ENCODE data around the gene TMEM59L. TPM values are rescaled to one million over a fixed set of nuclear protein-coding genes. Genes with fewer than 3 reads are reported as not detected.
A peak's percentile ranks its signal among the peaks of the same experiment; 100 is the strongest.

The TMEM59L gene
- total and polyA plus RNA-seq, 2 donors from 2014 or later: 1.5 to 5.9 TPM

DNA sequence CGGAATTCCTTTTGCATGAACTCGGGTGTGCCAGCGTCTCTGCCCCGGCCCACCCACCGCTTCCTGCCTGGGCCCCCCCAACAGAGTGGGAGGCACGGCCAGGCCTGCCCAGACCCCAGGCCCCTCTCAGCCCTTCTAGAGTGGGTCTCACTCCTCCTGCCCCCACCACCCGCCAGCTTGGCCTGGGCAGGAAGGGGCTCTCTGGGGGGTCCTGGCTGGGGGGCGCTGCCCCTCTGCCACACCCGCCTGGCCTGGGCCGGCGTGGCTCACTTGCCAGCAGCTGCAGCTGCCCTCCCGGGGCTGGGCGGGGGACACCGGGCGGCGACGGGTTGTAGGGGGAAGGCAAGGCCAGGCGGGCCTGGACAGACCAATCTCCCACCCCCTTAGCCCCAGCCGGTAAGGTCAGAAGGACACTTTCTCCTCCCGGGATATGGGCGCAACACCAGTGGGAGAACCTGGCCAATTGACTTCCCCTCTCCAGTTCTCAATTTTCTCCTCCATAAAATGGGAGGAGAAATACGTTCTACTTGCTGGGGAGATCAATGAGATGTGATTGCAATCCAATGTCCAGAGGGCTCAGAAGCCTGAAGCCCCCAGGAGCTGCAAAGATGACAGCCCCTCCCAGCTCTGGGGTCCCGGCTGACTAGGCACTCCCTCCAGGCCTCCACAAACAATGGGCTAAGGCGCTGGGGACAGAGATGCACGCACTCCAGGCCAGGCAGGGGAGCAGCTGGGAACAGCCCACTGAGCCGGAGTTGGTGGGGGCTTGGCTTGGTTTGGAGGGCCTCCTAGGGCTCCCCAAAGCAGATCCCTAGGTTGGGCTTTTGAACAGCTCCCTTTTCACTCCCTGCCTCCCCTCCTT lies 8.5 kb upstream of the TMEM59L start:
- peaks cover 0 to 4% (median 0%) of the 10 kb centered on the region in 3 donors for H3K4me1 ChIP-seq (ENCODE audit: control insufficient read depth in 2 of 3, insufficient read depth in 2 of 3, low read depth in 1 of 3, low read length in 3 of 3)
- no peak overlapping the region for H3K27ac ChIP-seq (ENCODE audit: low read depth in 2 of 2, low read length in 2 of 2)
- DNase-seq: peak in 1 of 5 donors; percentile 77
- intact Hi-C loops (cut with DNase I): no loop called here
- TF ChIP-seq, protein P1, sequence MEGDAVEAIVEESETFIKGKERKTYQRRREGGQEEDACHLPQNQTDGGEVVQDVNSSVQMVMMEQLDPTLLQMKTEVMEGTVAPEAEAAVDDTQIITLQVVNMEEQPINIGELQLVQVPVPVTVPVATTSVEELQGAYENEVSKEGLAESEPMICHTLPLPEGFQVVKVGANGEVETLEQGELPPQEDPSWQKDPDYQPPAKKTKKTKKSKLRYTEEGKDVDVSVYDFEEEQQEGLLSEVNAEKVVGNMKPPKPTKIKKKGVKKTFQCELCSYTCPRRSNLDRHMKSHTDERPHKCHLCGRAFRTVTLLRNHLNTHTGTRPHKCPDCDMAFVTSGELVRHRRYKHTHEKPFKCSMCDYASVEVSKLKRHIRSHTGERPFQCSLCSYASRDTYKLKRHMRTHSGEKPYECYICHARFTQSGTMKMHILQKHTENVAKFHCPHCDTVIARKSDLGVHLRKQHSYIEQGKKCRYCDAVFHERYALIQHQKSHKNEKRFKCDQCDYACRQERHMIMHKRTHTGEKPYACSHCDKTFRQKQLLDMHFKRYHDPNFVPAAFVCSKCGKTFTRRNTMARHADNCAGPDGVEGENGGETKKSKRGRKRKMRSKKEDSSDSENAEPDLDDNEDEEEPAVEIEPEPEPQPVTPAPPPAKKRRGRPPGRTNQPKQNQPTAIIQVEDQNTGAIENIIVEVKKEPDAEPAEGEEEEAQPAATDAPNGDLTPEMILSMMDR (IDR thresholded peaks at IDR 0.05; ENCODE audit: borderline replicate concordance, extremely low read depth, insufficient read depth): no peak
- no peaks in the 10 kb centered on the region for H3K36me3 ChIP-seq (ENCODE audit: control insufficient read depth in 2 of 3, insufficient read depth in 3 of 3, low read length in 3 of 3)
- no peak for FAIRE-seq
- H3K4me3 ChIP-seq (ENCODE audit: low read length in 3 of 3): no peak overlapping the region
- peaks cover 29% of the 10 kb centered on the region for H3K27me3 ChIP-seq (ENCODE audit: control insufficient read depth, insufficient read depth, low read length)
- H3K9ac ChIP-seq (ENCODE audit: low read length in 3 of 3): no peak overlapping the region
- no peaks in the 10 kb centered on the region for H3K9me3 ChIP-seq (ENCODE audit: control insufficient read depth in 2 of 3, insufficient read depth in 1 of 3, low read length in 3 of 3)

DNA sequence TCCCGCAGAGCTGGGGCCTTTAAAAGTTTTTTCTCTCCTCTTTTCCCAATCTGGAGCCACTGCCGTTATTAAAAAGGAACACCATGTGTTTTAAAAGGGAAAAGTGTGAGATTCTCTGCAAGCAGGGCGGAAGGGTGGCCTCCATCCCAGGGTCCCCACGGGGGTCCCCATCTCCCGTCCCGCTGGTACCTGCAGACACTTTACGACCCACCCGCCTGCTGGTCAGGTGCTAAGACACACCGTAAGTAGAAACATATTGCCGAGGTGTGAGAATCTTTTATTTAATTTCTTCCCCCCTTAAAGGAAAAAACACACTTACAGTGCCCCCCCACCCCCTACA lies 7.9 kb upstream of the TMEM59L start:
- no peak overlapping the region for H3K9ac ChIP-seq (ENCODE audit: low read length in 3 of 3)
- H3K4me1 ChIP-seq (ENCODE audit: control insufficient read depth in 2 of 3, insufficient read depth in 2 of 3, low read depth in 1 of 3, low read length in 3 of 3): peaks cover 0 to 4% (median 0%) of the 10 kb centered on the region in 3 donors
- FAIRE-seq: no peak
- no peak overlapping the region for H3K27ac ChIP-seq (ENCODE audit: low read depth in 2 of 2, low read length in 2 of 2)
- peaks cover 29% of the 10 kb centered on the region for H3K27me3 ChIP-seq (ENCODE audit: control insufficient read depth, insufficient read depth, low read length)
- DNase-seq: no peak
- H3K36me3 ChIP-seq (ENCODE audit: control insufficient read depth in 2 of 3, insufficient read depth in 3 of 3, low read length in 3 of 3): no peaks in the 10 kb centered on the region
- no peak overlapping the region for H3K4me3 ChIP-seq (ENCODE audit: low read length in 3 of 3)
- TF ChIP-seq, protein P1 (IDR thresholded peaks at IDR 0.05; ENCODE audit: borderline replicate concordance, extremely low read depth, insufficient read depth): no peak
- H3K9me3 ChIP-seq (ENCODE audit: control insufficient read depth in 2 of 3, insufficient read depth in 1 of 3, low read length in 3 of 3): no peaks in the 10 kb centered on the region
- intact Hi-C loops (cut with DNase I): no loop called here

DNA sequence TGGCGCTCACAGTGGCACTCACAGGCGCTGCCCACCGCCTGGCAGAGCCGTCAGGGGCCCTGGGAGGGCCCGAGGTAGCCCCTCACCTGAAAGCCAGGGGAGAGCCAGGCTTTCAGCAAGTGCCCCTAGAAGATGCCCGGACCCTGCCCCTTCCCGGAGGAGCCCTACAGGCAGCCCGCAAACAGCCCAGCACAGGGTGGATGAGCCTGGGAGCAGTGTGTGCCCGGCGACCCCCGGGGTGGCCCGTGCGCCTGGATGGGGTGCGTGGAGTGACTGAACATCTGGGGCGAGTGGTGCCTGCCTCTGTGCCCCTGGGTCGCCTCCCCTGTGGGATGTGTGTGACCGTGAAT lies 7.5 kb upstream of the TMEM59L start:
- Histone ChIP-seq H3K9ac (ENCODE audit: low read length in 3 of 3) (no peak overlapping the region), H3K4me3 (ENCODE audit: low read length in 3 of 3) (no peak overlapping the region), H3K9me3 (ENCODE audit: control insufficient read depth in 2 of 3, insufficient read depth in 1 of 3, low read length in 3 of 3) (no peaks in the 10 kb centered on the region), H3K27me3 (ENCODE audit: control insufficient read depth, insufficient read depth, low read length) (peaks cover 29% of the 10 kb centered on the region), H3K4me1 (ENCODE audit: control insufficient read depth in 2 of 3, insufficient read depth in 2 of 3, low read depth in 1 of 3, low read length in 3 of 3) (peaks cover 0 to 4% (median 0%) of the 10 kb centered on the region in 3 donors), H3K27ac (ENCODE audit: low read depth in 2 of 2, low read length in 2 of 2) (no peak overlapping the region), H3K36me3 (ENCODE audit: control insufficient read depth in 2 of 3, insufficient read depth in 3 of 3, low read length in 3 of 3) (no peaks in the 10 kb centered on the region)
- intact Hi-C loops (cut with DNase I): no loop called here
- TF ChIP-seq, protein P1 (IDR thresholded peaks at IDR 0.05; ENCODE audit: borderline replicate concordance, extremely low read depth, insufficient read depth): no peak
- DNase-seq (no peak), FAIRE-seq (no peak)

All from kidney (tissue), 14 donors.